Stromal cell of bone marrow (primary cell): ENCODE results near the gene CDC42BPB.

Source experiments
- DNase-seq: peaks from one replicate; pipeline ENCODE4 v3.0.0-alpha.2; 2012; ENCODE audit warnings: low read depth

CDC42BPB gene, protein sequence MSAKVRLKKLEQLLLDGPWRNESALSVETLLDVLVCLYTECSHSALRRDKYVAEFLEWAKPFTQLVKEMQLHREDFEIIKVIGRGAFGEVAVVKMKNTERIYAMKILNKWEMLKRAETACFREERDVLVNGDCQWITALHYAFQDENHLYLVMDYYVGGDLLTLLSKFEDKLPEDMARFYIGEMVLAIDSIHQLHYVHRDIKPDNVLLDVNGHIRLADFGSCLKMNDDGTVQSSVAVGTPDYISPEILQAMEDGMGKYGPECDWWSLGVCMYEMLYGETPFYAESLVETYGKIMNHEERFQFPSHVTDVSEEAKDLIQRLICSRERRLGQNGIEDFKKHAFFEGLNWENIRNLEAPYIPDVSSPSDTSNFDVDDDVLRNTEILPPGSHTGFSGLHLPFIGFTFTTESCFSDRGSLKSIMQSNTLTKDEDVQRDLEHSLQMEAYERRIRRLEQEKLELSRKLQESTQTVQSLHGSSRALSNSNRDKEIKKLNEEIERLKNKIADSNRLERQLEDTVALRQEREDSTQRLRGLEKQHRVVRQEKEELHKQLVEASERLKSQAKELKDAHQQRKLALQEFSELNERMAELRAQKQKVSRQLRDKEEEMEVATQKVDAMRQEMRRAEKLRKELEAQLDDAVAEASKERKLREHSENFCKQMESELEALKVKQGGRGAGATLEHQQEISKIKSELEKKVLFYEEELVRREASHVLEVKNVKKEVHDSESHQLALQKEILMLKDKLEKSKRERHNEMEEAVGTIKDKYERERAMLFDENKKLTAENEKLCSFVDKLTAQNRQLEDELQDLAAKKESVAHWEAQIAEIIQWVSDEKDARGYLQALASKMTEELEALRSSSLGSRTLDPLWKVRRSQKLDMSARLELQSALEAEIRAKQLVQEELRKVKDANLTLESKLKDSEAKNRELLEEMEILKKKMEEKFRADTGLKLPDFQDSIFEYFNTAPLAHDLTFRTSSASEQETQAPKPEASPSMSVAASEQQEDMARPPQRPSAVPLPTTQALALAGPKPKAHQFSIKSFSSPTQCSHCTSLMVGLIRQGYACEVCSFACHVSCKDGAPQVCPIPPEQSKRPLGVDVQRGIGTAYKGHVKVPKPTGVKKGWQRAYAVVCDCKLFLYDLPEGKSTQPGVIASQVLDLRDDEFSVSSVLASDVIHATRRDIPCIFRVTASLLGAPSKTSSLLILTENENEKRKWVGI (N-terminal part only)

DNA sequence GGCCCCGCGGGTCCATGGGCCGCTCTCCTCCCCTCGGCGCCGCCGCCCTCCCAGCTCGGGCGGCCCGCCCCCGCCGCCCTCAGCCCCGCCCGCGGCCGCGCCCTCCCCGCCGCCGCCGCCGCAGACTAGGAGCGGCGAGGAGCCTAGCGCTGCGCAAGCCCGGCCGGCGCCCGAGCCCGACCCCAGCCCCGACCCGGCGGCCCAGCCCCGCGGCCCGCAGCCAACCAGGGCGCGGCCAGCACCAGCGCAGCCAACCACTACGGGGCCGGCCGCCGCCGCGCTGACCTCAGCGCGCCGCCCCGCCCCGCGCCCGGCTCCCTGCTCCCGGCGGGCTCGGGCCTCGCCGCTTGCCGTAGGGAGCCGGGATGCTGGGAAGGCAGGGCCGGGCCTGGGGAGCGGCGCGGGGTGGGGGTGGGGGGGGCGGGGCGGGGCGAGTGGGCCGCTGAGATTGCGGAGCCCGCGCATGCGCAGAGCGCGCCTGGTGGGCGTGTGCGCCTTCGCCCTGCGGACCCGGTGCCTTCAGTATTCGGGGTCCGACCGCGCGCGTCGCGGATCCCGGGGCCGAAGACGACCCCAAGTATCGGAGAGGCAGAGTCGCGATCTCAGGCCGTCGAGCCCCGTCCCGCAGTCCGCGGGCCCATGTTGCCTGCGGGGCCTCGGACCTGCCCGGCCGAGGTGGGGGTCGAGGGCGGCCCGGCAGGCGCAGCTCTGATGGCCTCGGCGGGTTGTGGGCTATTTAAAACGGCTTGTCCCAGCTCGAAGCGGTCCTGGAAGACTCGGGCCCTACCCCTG, at the start of gene CDC42BPB:
Gene CDC42BPB (minus strand): TSS at position 178 of the 792 bp plus-strand sequence. CDS start 376 bp downstream, outside the sequence.
- DNase-seq, result peak; percentile 87

DNA sequence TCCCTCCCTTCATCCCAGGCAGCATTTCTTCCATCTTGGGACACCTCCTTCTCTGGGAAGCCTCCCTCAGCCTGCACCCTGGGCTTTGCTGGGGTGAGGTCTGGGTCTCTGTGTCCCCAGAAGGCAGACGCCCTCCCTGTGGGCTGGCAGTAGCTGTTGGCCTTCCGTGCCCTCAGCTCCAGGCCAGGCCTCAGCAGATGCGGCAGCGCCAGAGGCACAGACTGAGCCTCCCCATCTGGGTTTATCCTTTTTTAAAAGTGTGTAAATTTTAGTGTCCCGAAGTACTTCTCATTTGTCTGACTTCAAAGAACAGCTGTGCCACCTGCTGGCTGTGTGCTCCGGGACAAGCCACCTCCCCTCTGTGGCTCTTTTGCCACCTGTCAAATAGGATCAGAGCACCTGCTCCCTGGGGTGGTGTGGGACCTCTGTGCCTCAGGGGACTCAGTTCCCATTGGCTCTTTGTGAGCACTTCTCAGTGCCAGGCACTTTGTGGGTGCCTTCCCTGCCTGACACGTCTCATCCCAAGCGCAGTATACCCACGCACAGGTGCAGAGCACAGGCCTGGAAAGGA, 48.3 kb upstream of the CDC42BPB start:
- no peak for DNase-seq

DNA sequence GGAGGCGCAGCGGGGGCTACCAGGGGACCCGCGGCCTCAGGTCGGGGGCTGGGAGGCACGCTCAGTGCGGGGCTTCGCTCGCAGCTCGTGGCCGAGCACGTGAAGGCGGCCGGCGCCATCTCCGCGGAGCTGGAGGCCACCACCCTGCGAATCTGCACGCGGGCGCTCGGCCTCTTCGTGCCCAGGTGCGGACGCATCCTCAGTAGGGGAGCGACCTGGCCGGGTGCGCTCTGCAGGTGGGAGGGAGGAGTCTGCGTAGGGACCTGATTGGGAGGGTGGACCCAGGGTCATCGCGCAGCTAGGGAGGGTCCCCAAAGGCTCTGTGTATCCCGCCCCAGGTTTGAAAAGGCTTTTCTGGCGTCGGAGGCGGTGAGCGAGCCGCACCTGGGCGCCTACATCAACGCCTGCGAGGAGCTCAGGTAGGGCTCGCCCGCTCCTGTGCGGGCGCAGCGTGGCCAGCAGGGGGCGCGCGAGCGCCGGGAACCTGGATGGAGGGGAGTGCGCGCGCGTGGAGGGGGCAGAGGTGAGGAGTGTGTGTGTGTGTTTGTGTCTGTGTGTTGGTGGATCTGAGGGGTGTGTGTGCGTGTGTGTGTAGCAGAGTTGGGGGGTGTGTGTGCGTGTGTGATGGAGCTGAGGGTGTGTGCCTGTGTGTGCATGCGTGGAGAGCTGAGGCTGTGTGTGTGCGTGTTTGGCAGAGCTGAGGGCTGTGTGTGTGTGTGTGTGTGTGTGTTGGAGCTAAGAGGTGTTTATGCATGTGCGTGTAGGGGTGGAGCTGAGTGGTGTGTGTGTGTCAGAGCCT, 47.5 kb upstream of the CDC42BPB start:
- no peak for DNase-seq

DNA sequence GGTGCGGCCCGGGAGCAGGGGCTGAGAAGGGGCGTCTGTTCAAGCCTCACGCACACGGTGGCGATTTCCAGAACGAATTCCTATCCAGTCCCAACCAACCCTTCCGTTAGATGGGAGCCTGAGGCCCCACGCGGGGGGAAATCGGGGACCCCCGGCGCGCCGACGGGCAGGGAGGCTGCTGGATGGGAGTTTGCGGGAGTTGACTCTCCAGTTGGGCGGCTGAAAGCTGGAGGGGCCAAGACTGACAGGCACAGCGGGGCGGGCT, 47.0 kb upstream of the CDC42BPB start:
- no peak for DNase-seq

DNA sequence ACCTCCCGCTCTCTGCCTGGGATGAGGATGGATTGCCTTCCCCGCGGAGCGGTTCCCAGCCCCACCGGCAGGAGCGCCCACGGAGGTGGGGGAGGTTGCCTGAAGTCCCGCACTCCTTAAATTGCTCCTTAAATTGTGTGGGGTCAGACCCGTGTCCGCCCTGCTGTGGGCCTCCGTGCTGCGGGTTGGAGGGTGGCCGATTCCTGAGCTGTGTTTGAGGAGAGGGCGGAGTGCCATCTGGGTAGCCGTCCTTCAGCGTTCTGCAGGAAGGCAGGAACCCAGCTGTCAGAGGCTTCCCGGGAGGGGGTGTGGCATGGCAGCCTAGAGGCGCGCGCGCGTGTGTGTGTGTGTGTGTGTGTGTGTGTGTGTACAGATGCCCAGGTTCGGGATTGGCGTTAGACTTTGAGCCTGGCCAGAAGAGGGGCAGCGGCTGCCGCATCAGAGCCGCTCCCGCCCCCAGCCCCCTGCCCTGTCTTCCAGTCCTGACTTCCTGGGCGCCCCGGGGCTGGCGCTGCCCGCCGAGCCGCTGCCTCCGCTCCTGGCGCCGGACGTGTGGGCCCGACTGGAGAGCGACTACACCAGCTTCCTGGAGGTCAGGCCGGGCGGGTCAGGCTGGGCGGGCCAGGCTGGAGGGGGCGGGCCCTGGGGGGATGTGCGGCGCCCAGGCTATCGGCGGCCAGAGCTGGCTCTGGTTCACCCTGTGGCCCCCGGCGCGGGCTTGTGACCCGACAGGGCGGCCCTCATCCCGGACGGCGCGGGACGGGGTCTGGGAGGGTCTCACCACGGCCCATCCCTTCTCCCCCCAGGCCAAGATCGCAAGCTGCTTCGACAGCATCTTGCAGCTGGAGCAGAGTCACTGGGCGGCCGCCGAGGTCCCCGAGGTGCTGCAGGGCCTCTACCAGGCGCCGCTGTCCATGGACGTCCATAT, 46.4 kb upstream of the CDC42BPB start:
- no peak for DNase-seq

DNA sequence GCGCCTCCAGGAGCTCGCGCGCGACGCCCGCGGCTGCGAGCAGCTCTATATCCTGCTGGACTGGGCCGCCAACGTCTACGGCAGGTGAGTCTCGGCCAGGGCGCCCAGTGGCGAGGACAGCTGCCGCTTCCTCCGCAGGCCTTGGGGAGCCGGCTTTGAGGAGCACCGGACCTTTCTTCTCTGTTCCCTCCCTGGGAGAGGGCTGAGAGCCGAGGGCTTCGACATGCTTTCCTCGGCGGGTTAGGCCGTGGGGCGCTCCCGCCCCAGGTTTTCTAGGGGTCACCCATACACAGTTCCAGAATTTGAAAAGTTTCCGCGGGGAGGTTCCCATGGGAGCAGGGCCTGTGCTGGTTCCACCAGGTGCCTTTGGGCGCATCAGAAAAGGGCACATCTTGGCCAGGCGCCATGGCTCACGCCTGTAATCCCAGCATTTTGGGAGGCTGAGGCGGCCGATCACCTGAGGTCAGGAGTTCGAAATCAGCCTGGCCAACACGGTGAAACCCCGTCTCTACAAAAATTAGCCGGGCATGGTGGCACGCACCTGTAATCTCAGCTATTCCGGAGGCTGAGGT, 45.4 kb upstream of the CDC42BPB start:
- no peak for DNase-seq

DNA sequence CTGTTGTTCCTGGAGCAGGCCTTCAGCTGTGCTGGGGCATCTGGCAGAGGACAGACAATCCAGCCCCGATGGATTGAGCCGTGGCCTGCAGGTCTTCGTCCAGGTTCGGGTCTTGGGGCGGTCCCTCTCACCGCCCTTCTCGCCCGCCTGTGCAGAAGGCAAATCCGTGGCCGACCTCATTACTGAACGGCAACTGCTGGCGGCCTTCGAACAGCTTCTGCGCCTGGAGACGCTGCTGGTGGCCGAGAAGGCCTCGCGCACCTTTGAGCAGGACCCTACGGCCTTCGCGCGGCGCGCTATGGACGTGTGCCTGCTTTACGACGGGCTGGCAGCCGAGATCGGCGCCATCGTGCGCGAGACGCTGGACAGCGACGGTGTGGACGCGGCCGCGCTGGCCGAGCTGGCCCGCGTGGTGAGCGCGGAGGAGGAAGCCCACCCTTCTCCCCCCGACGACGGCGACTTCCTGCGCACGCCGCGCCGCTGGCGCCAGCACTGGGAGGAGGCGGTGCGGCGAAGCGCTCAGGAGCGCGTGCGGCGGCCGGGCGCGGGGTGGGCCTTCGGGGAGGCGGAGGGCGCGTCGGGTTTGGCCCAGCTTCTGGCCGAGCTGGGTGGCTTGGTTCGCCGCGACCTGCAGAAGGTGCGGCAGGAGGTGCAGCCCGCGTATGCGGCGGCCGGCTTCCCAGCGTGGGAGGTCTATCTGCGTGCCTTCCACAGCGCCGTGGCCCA, 44.8 kb upstream of the CDC42BPB start:
- DNase-seq, result no peak

DNA sequence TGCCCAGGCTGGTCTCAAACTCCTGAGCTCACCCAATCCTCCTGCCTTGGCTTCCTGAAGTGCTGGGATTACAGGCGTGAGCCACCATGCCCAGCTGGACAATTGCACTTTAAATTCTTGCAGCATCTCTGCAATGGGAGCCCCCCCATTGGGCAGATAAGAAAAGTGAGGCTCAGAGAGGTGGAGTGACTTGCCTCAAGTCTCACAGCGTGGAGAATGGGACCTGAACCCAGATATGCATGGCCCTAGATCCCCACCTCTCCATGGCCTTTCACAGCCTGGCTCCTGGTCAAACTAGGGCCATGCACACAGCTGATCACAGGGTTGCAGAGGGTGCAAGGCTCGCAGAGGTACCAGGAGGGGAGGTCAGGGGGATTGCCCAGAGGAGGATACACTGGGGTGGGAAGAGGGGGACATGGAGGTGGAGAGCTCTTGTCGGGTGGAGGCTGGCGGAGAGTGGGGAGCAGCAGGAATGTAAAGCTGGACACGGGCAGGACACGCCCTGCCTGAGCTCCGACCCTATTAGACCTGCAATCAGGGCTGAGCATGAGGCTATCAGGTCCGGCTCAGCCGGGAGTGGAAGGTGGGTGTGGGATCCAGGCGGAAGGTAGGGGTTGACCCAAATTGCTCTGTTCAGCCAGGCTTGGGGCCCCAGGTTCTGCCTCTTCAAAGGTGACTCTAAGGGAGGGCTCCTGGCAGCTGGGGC, 44.1 kb upstream of the CDC42BPB start:
- no peak for DNase-seq

DNA sequence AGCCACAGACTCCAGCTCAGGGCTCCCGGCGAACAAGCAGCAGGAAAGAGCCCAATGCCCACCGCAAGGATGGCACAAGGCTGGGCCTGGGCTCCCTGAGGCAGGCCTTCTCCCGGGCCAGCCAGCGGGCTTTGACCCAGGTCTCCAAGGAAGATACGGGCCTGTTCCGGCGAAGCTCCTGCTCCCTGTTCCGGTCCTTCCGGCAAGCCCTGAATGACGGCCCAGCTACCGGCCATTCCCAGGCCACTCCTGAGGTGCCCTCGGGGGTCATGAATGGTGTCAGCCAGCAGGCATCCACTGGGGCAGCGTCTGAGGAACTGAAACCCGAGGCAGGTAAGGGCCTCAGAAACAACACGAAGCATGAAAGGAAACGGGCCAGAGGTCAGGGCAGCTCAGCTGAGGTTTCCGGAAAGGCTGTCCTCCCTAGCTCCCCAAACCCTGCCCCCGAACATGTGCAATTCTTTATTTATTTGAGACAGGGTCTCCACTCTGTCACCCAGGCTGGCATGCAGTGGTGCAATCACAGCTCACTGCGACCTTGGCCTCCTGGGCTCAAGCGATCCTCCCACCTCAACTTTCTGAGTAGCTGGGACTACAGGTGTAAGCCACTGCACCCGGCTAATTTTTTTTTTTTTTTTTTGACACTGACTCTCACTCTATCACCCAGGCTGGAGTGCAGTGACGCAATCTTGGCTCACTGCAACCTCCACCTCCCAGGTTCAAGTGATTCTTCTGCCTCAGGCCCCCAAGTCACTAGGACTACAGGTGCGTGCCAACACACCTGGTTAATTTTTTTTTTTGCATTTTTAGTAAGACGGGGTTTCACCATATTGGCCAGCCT, 43.2 kb upstream of the CDC42BPB start:
- DNase-seq, result no peak

DNA sequence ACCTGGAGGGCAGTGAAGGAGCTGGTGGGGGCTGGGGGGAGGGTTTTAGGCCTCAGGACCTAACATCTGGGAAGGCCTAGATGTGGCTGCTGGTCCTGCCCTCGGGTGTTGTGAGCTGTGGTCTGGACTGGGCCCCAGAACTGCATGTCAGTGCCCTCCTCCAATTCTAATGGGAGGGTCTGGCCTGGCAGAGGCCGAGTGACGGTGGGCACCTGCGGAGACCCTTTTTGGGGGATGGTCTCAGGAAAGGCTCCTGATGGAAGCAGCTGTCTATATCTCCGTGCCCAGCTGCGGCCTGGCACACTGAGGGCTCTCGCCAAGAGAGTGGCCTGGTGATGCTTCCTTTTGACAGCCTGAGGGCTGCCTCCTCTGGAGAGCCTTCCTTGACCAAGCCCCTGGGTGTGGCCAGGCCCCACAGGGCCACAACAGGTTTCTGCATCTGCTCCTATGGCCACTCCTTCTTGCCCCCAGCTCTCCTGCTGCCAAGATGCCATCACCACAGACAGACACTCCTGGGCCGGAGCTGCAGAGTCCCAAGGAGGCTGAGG, 42.5 kb upstream of the CDC42BPB start:
- no peak for DNase-seq

DNA sequence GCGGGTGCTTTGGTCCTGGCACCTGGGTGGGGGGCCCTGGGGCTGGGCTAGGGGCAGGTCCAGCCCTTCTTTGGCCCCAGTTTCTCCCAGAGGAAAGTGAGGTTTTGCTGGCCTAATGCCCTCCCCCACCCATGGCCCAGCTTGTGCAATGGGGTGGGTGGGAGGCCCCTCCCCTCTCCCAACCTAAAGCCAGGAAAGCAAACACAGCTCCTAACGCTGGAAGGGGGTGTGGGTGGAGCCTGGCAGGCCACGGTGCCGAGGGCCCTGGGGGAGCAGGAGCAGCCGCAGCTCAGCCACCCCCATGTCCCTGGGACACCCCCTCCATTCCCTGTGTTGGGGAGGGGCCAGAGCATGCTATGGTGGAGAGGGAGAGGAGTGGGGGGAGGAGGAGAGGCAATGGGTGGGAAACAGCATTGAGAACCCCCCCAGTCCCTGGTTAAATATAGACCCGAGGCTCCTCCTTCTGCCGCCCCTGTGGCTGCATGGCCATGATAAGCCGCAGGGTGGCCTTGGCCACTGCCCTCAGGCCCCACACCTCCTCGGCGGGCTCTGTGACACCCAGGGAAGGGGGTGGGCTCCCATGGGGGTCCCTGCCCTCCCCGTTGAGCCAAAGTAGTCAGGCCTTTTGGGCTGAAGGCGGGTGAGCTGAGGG, 41.9 kb upstream of the CDC42BPB start:
- DNase-seq, result no peak

DNA sequence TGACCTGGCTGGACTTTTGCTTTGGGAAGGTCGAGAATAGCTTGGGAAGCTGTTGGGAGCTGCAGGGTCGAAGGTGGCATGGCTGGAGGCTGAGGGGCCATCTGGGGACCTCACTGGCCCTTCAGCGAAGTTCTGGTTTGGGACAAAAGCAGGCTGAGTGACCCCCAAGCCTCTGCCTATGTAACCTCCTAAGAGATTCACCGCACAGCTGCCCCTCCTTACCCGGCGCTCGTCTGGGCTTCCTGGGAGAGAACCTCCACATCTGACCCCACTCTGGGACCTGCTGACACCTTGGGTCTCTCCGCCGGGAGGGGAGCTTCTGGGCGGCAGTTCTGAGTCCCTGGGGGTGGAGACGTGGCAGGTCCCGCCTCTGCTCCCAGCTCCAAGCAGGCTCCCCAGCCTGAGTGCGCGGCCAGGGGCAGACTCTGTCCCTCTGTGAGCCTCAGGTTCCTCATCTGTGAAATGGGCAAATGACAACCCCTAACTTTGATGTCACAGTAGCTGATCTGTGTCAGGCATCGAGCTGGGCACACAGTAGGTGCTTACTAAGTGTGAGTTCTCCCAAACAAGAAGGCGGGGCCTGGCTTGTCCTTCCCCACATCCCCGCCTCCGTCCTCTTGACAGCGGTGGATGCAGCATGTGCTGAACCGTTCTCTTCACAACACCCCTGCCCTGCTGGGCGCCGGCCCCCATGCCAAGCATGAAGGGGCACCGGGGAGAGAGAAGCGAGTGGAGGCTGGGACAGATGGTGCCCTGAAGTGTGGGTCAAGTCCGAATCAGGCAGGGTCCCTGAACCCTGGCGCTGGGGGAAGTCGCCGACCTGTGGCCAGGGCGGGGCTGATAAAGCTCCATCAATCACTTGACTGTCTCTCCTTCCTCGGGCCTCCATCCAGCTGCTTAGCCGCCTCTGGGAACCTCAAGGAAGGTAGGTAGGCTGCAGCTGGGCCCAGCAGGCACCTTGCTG, 40.9 kb upstream of the CDC42BPB start:
- no peak for DNase-seq

DNA sequence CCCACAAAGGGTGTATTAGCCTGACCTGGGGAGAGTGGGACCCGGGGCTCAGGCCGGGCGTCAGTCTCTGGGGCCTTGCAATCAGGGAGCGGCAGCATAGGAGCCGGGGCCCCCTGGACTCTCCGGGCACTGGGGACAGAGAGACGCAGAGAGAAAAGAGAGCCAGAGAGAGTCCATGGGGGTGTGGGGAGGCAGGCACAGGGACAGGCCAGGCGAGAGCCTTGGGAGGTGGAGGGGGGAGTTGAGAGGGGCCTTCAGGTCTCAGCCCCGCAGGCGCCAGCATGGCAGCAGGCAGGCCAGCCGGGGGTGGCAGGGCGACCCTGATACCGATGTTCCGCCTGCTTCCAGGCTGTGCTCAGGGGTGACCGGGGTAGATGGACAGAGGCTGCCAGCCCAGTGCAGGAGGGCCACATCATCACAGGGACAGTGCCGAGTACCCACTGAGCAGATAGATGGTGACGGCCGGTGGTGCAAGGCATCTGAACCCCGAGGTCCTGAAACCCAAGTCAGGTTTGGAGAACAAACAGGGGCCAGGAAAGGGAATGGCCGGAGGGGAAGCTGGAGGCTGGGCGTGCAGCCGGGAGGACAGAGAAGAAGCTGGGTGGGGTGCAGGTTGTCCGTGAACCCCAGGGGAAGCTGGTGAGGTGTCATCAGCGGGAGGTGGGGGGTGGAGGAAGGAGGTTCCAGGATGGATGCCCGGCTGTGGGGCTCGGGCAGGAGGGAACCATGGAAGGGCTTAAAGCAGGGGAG, 40.1 kb upstream of the CDC42BPB start:
- DNase-seq, result no peak

DNA sequence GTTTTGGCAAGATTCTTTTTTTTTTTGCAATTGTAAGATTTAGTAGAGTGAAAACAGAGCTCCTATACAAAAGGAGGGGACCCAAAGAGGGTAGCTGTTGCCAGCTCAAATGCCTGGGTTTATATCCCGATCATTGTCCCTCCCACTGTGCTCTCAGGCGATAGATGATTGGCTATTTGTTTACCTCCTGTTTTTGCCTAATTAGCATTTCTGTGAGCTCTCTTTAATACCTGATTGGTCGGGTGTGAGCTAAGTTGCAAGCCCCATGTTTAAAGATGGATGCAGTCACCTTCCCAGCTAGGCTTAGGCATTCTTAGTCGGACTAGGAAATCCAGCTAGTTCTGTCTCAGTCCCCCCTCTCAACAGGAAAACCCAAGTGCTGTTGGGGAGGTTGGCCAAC, 39.0 kb upstream of the CDC42BPB start:
- DNase-seq, result no peak
